Pancreas (tissue), 10 donors: ENCODE measurements around the gene BPIFB3. TPM values are rescaled to one million over a fixed set of nuclear protein-coding genes. Genes with fewer than 3 reads are reported as not detected.

Experiments
- ATAC-seq, 4 donors: fragments of 200-7000 bp; cut with Tn5 transposase; one replicate each; pipeline versions ENCODE4 v1.8.0 to v1.9.1; 2020; ENCODE audit warnings: mild to moderate bottlenecking in 4 of 4, moderate library complexity in 4 of 4
- DNase-seq, 6 donors: peaks; one replicate each; pipeline ENCODE4 v3.0.0-alpha.2; 2020
- FAIRE-seq: peaks from 2 replicates; lab custom pipeline; 2012; peaks lifted over from hg19 to GRCh38; lab: Jason Lieb, UNC
- H3K27ac ChIP-seq, 4 donors: fragments of 200-600 bp; sonication (generic); 1 replicate in 3 of 4; 2 replicates in 1 of 4; pipeline versions ENCODE4 v1.5.0 to v1.8.0; 2020
- H3K27me3 ChIP-seq, 4 donors: fragments of 200-600 bp; one replicate each; pipeline ENCODE4 v1.8.0; 2021
- H3K36me3 ChIP-seq, 3 donors: fragments of 200-600 bp; sonication (generic) in 1 of 3; one replicate each; pipeline versions ENCODE4 v1.5.0 to v1.8.0; 2020 to 2021
- H3K4me1 ChIP-seq, 3 donors: fragments of 200-600 bp; one replicate each; pipeline ENCODE4 v1.8.0; 2021
- H3K4me3 ChIP-seq, 4 donors: fragments of 200-600 bp; sonication (generic) in 2 of 4; one replicate each; pipeline versions ENCODE4 v1.5.0 to v1.8.0; 2020 to 2021
- H3K9me3 ChIP-seq, 4 donors: fragments of 200-600 bp; one replicate each; pipeline ENCODE4 v1.8.0; 2021
- CTCF ChIP-seq, 4 donors: fragments of 200-600 bp; sonication (generic) in 3 of 4; IDR thresholded peaks; one replicate each; pipeline versions ENCODE4 v1.5.0 to v1.8.0; 2021; ENCODE audit warnings: antibody characterized with exemption in 4 of 4
- WGBS, 2 donors: extraction: QIAGEN DNeasy Blood & Tissue Kit; methylation state at CpG; one replicate each; pipeline ENCODE4 v1.1.7; 2013; 5-methylcytosine and 5-hydroxymethylcytosine counted together
- intact Hi-C, 3 donors: fragments of 100-400 bp; cut with DNase I; formaldehyde crosslinking; loops; one replicate each; pipeline versions ENCODE4 v1.11.1 to v1.14.2; 2022
- polyA plus RNA-seq, 2 donors: library from polyadenylated mRNA; stranded (reverse); fragments of 200-250 nt; gene quantifications; one replicate each; pipeline ENCODE4 v1.2.3, GENCODE V29; 2013
- total RNA-seq, 6 donors: library from RNA; stranded (reverse); fragmentation: NEBNext Ultra II Directional in 4 of 6; extraction: Animal tissue kit (Norgen Biotek cat#: 25700) in 4 of 6; gene quantifications; one replicate each; pipeline versions ENCODE4 v1.2.1 to v1.2.4, GENCODE V29; 2021 to 2023
- donor health status: healthy with polysubstance abuse.
- donor health status: DM: no; HTN: no; CAD: no; lungs with moderate emphysema.
- donor health status: DM: no; HTN: no; CAD: no.
- donor health status: control.
- donor health status: control.
- donor health status: Bipolar disorder and iron deficiency.
- donor health status: DM: yes; HTN: yes; CAD: no.
- donor health status: DM: no; HTN: no; CAD: no.
- donor health status: DM: no; HTN: no; CAD: no.
- donor health status: DM: yes; HTN: yes; CAD: no.

The BPIFB3 gene
- total and polyA plus RNA-seq, 8 donors = not detected

DNA sequence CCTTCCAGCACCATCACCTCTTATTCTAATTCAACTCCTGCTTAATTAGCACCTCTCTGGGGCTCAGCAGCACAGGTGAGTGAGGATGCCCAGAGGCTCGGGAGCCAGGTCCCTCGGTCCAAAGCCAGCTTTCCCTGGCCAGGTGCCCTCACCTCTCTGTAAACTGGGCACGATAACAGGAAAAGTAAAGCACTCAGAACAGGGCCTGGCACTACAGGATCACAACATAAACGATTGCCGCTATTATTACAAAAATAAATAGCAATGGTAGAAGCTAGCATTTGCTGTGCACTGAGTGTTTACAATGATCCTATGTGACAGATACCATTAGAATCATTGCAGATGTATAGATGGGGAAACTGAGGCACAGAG lies 43.6 kb upstream of the BPIFB3 start:
- ATAC-seq (no peak), FAIRE-seq (no peak), DNase-seq (no peak)
- H3K27ac ChIP-seq = no peak overlapping the region
- H3K4me3 ChIP-seq = no peak overlapping the region
- H3K27me3 ChIP-seq = peaks cover 0 to 4% (median 0%) of the 10 kb centered on the region in 4 donors
- no peaks in the 10 kb centered on the region for H3K4me1 ChIP-seq
- WGBS, 2 donors = 46% methylated on average over 5 of the region's 5 CpGs
- no peaks in the 10 kb centered on the region for H3K36me3 ChIP-seq
- intact Hi-C loops = no loop called here
- H3K9me3 ChIP-seq = no peaks in the 10 kb centered on the region
- TF ChIP-seq CTCF (IDR thresholded peaks at IDR 0.05) = no peak

GRCh38 chr20:33010674-33011449 lies 42.8 kb upstream of the BPIFB3 start:
- FAIRE-seq = no peak
- WGBS, 2 donors = 59 to 65% methylated on average over 8 of the region's 8 CpGs

DNA sequence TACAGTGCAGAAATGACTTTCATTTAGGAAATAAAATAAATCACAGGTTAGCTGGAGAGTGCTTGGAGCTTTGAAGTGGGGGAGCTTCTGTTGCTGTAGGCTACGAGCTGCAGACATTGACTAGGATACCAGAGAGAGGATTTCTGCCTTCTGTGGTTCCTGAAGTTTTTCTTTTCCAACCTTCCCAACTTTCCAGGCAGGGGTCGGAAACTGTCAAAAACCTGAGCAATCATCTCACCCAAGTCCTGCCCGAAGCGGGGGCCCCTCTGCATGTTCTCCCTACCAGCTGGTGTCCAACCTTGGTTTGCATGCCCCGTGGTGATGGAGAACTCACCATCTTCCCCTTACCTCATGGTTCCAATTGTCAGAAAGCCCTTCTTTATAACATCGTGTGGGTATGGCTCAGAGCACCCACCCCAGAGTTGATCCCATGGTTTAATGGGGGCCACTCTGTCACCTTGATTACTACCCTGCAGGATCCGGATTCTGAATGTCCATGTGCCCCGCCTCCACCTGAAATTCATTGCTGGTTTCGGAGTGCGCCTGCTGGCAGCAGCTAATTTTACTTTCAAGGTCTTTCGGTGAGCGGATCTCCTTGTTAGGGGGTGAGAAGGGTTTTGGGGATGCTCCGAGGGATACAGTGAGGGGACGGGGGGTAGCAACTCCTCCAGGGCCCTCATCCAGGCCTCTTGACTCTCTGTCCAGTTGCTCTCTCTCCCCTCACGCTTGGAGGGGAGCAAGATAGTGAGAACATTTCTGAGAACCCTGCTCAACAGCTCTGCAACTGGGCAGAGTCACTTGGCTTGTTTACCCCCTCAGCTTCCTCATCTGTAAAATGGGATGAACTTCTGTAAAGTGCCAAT lies 41.1 kb upstream of the BPIFB3 start:
- Histone ChIP-seq H3K36me3 (no peaks in the 10 kb centered on the region), H3K9me3 (no peaks in the 10 kb centered on the region), H3K27me3 (peaks cover 0 to 4% (median 0%) of the 10 kb centered on the region in 4 donors), H3K27ac (no peak overlapping the region), H3K4me3 (no peak overlapping the region), H3K4me1 (no peaks in the 10 kb centered on the region)
- no peak for TF ChIP-seq CTCF (IDR thresholded peaks at IDR 0.05)
- 63 to 67% methylated on average over 15 of the region's 15 CpGs for WGBS, 2 donors
- intact Hi-C loops = no loop called here
- ATAC-seq (no peak), FAIRE-seq (no peak), DNase-seq (no peak)

More at GRCh38 chr20:33010674-33011449, 42.8 kb upstream of the BPIFB3 start:
- intact Hi-C loops = no loop called here
- Histone ChIP-seq H3K27ac (no peak overlapping the region), H3K27me3 (peaks cover 0 to 4% (median 0%) of the 10 kb centered on the region in 4 donors), H3K4me3 (no peak overlapping the region), H3K36me3 (no peaks in the 10 kb centered on the region), H3K4me1 (no peaks in the 10 kb centered on the region), H3K9me3 (no peaks in the 10 kb centered on the region)
- DNase-seq (no peak), ATAC-seq (no peak)
- TF ChIP-seq CTCF (IDR thresholded peaks at IDR 0.05) = no peak

DNA sequence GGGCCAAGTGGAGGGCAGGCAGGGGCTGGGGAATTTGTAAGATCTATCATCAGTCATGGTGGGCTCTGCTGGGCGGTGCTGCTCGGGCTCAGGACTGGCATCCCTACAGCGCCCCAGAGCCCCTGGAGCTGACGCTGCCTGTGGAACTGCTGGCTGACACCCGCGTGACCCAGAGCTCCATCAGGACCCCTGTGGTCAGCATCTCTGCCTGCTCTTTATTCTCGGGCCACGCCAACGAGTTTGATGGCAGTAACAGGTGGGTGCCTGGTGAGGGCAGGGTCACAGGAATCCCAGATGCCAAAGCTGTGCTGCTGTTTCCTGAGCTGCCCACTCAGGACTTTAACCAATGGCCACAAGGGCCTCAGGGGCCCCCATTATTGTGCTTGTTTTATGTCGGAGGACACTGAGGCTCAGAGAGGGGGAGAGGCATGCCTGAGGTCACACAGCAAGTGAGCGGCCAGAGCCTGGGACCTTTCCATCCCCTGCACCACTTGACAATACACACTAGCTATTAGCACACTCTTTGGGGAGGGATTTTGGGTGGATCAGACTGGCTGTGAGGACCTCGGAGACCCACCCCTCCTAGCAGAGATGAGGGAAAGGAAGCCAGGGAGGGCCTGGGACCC lies 39.9 kb upstream of the BPIFB3 start:
- H3K36me3 ChIP-seq = no peaks in the 10 kb centered on the region
- H3K27me3 ChIP-seq = peaks cover 0 to 4% (median 0%) of the 10 kb centered on the region in 4 donors
- H3K9me3 ChIP-seq = no peaks in the 10 kb centered on the region
- TF ChIP-seq CTCF (IDR thresholded peaks at IDR 0.05) = no peak
- WGBS, 2 donors = 51 to 61% methylated on average over 12 of the region's 12 CpGs
- H3K4me1 ChIP-seq = no peaks in the 10 kb centered on the region
- ATAC-seq = no peak
- intact Hi-C loops = no loop called here
- DNase-seq = no peak
- H3K27ac ChIP-seq = no peak overlapping the region
- H3K4me3 ChIP-seq = no peak overlapping the region
- FAIRE-seq = no peak
